ENCODE data around the gene FBN1.

GRCh38 chr15:48671103-48672022 lies 25.9 kb upstream of the FBN1 start:
- TF ChIP-seq CTCF (conservative IDR thresholded peaks at IDR 0.05; ENCODE audit: low read depth in 2 of 2) (no peak), EZH2 (IDR thresholded peaks at IDR 0.05; ENCODE audit: low read depth, unreplicated experiment) (no peak), POLR2AphosphoS5 (IDR thresholded peaks at IDR 0.05; ENCODE audit: low read depth) (no peak), ETS1 (IDR thresholded peaks at IDR 0.05) (no peak), EZH2phosphoT487 (IDR thresholded peaks at IDR 0.05; ENCODE audit: unreplicated experiment) (no peak), CREB1 (CRISPR knock-in tag; IDR thresholded peaks at IDR 0.05; ENCODE audit: low read depth) (no peak), JUNB (IDR thresholded peaks at IDR 0.05; ENCODE audit: unreplicated experiment) (no peak), REST (IDR thresholded peaks at IDR 0.05; ENCODE audit: unreplicated experiment) (no peak), NANOG (IDR thresholded peaks at IDR 0.05; ENCODE audit: borderline replicate concordance) (no peak)
